CD4-positive, alpha-beta T cell treated with Interleukin-1 beta for 1 hour (primary cell): Measurements from ENCODE around the gene LGALS7.
A peak's percentile ranks its signal among the peaks of the same experiment; 100 is the strongest.
"Not testable (repeated sequence)": the region's sequence is repeated elsewhere in the genome, so short reads cannot be mapped to it uniquely, and the experiment has no call there.

Source experiments
- DNase-seq, 2 donors: peaks; one replicate each; pipeline ENCODE4 v3.0.0-alpha.2; 2020 to 2022

LGALS7 gene

GRCh38 chr19:38770228-38770948 lies 2.9 kb downstream of the LGALS7 start:
- not testable (repeated sequence) for DNase-seq

DNA sequence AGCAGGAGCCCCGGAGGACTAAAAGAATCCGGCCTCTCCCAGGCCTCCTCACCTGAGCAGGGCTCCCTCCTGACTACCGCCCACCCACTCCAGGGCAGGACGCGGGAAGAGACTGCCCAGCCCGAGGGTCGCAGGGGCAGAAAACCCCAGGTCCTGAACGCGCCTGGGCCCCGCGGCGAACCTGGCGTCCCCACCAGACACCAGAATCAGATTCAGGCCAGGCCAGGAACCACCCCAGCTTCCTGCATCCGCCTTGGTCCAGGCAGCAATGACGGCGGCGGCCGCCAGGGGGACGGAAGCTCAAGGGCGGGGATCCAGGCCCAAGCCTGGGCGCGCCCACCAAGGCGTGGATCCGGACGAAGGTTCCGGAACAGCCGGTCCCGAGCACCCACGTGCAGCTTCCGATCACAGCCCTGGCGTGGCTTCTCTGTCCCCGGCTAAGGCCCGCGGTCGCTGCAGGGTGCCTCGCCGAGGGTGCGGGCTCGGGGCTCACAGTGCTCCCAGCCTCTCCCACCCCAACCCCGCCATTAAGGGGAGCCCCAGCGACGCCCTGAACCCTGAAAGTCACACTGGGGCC lies 3.6 kb downstream of the LGALS7 start:
- DNase-seq, result peak; percentile 90 to 91

DNA sequence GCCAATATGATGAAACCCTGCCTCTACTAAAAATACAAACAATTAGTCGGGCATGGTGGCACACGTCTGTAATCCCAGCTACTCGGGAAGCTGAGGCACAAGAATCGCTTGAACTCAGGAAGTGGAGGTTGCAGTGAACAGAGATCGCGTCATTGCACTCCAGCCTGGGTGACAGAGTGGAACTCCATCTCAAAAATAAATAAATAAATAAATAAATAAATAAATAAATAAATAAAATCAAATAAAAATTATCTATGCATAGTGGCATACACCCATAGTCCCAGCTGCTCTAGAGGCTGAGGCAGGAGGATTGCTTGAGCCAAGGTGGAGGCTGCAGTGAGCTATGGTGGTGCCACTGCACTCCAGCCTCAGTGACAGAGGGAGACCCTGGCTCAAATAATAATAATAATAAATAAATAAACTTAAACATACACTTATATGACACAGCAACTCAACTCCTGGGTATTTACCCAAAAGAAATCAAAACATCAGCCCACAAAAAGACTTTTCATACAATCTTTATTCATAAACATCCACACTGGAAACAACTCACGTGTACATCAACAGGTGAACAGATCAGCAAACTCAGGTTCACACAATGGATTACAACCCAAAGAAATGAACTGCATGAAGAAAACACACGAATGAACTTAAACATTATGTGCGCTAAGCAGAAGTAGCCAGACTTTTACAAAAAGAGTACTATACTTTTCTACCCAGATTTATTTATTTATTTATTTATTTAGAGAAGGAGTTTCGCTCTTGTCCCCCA lies 6.9 kb downstream of the LGALS7 start:
- no peak for DNase-seq

- no peak for DNase-seq
Measured at GRCh38 chr19:38765214-38765613, 8.1 kb downstream of the LGALS7 start.

DNA sequence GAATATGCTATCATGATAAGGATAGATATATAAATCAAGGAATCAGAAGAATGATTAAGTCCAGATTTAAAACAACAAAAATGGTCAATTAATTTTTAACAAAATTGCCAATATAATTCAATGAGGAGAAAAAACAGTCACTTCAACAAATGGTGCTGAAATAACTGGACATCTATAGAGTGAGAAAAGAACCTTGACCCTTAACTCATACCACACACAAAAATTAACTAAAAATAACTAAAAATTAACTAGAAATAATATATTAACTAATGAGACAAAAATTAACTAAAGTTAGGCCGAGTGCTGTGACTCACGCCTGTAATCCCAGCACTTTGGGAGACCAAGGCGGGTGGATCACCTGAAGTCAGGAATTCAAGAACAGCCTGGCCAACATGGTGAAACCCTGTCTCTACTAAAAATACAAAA lies 9.5 kb downstream of the LGALS7 start:
- no peak for DNase-seq

DNA sequence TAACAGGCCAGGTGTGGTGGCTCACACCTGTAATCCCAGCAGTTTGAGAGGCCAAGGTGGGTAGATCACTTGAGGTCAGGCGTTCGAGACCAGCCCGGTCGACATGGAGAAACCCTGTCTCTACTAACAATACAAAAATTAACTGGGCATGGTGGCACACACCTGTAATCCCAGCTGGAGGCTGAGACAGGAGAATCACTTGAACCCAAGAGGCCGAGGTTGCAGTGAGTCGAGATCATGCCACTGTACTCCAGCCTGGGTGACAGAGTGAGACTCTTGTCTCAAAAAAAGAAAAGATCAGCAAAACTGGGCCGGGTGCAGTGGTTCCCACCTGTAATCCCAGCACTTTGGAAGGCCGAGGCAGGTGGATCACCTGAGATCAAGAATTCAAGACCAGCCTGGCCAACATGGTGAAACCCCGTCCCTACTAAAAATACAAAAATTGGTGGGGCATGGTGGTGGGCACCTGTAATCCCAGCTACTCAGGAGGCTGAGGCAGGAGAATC lies 11.4 kb downstream of the LGALS7 start:
- not testable (repeated sequence) for DNase-seq

DNA sequence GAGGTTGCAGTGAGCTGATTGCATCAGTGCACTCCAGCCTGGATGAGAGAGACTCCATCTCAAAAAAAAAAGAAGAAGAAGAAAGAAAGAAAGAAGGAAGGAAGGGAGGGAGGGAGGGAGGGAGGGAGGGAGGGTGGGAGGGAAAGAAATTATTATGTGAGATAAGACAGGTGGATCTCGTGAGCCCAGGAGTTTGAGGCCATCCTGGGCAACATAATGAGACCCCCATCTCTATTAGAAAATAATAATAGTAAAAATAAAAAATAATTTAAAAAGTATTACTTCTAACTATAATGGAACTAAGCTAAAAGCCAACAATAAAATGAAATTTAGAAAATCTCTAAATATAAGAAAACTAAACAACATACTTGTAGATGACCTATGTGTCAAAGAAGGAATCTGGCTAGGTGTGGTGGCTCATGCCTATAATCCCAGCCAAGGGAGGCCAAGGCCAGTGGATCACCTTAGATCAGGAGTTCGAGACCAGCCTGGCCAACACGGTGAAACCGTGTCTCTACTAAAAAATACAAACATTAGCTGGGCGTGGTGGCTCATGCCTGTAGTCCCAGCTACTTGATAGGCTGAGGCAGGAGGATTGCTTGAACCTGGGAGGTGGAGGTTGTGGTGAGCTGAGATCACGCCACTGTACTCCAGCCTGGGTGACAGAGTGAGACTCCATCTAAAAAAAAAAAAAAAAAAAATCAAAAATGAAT lies 12.4 kb downstream of the LGALS7 start:
- DNase-seq, result not testable (repeated sequence)

DNA sequence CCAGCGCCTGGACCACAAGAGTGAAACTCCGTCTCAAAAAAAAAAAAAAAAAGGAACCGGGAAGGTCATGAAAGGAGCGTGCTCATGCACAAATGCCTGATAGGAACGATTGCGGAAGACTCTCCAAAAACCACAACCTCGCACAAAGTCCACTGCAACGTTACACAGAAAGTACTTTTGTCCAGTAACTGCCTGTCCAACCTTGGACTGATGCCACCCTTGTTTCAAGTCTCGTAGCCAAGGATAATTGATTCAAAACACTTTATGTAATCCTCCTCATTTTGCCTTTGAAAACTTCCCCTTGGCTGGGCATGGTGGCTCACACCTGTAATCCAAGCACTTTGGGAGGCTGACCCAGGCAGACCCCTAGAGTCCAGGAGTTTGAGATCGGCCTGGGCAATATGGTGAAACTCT lies 13.7 kb downstream of the LGALS7 start:
- no peak for DNase-seq

- not testable (repeated sequence) for DNase-seq
Measured at GRCh38 chr19:38754196-38754595, 19.1 kb downstream of the LGALS7 start.

GRCh38 chr19:38753783-38754182 lies 19.5 kb downstream of the LGALS7 start:
- not testable (repeated sequence) for DNase-seq

- DNase-seq, result no peak
Measured at GRCh38 chr19:38745316-38745715, 28.0 kb downstream of the LGALS7 start.

GRCh38 chr19:38744874-38745273 lies 28.4 kb downstream of the LGALS7 start:
- no peak for DNase-seq

DNA sequence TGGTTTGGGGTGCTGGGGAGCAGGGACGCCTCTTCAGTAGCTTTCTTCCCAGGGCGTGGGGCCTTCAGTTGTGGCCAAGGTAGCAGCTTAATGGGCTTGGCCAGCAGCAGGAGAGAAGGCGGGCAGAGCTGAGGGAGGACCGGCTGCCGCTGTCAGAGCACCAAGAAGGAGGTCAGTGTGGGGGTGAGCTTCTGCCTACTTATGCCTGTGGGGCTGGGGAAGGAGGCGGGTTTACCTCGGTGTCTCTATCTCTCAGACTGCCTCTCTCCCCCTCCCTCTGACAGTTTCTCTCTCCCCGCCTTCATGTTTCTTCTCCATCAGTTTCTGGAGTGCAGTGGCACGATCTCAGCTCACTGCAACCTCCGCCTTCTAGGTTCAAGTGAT lies 29.0 kb downstream of the LGALS7 start, which contains the start of gene CAPN12:
TSS of gene CAPN12 (minus strand) at position 177 of the 384 bp plus-strand sequence. CDS start 309 bp downstream, outside the sequence.
- DNase-seq, result no peak

- DNase-seq, result no peak
Measured at GRCh38 chr19:38743394-38744297, 29.7 kb downstream of the LGALS7 start.

- no peak for DNase-seq
Measured at GRCh38 chr19:38742906-38743305, 30.4 kb downstream of the LGALS7 start.

DNA sequence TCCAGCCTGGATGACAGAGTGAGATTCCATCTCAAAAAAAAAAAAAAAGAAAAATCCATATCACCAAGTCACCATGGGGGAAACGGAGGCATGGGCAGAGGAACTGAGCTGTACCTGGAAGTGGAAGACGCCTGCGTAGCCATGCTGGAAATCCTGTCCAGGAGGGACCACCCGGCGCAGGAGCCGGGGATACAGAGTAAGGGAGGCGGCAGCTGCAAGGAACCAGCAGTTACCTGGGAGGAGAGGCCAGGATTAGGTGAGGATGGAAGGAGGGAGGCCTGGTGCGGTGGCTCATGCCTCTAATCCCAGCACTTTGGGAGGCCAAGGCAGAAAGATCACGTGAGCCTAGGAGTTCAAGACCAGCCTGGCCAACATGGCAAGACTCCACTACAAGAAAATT lies 31.0 kb downstream of the LGALS7 start:
- no peak for DNase-seq

GRCh38 chr19:38741670-38742069 lies 31.6 kb downstream of the LGALS7 start:
- DNase-seq, result no peak

- no peak for DNase-seq
Measured at GRCh38 chr19:38740932-38741331, 32.4 kb downstream of the LGALS7 start.

GRCh38 chr19:38740257-38740592 lies 33.1 kb downstream of the LGALS7 start:
- no peak for DNase-seq

DNA sequence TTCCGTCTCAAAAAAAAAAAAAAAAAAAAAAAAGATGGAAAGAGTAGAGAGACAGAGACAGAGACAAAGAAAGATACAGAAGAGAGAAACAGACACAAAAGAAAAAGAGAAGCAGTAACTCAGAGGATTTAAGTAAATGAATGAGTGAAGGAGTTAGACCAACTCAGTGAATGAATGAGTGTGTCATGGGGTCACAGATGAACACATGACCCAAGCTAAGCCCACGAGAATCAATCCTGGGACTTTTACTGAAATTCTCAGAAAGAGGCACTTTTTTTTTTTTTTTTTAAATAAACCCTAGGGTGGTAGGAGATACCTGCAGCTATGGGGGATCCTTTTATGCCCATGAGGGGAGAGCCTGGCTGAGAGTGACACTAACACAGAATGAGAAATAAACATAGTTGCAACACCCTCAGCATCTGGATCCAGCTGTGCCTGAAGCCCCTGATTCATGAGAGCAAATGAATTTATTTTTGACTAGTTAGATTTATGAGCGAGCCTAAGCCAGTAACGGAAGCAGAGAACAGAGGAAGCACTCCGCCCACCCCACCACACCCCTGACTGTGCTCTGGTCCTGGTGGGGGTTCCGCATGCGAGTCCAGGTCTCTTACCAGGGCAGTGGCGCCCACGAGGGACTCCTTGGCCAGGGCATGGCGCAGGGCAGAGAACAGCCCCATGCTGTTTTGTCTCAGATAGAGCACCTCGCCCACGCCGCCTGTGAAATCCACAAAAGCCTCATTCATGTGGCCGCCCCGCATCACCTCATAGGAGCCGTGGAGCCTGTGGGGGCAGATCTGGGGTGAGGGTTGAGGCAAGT lies 33.7 kb downstream of the LGALS7 start:
- DNase-seq, result peak in 1 of 2 donors; percentile 24
